HL-60/S4 treated with retinoic acid at 250 ng/mL for 4 days and 3 days (cell line): ENCODE data around the gene VSX2.
"Not testable (repeated sequence)": the region's sequence is repeated elsewhere in the genome, so short reads cannot be mapped to it uniquely, and the experiment has no call there.

Source experiments
- in situ Hi-C: fragments of 300-500 bp; cut with MboI; formaldehyde crosslinking; loops from 2 replicates; pipeline ENCODE4 v1.7.0; 2022; ENCODE audit warnings: low sequenced_read_pairs

The VSX2 gene

DNA sequence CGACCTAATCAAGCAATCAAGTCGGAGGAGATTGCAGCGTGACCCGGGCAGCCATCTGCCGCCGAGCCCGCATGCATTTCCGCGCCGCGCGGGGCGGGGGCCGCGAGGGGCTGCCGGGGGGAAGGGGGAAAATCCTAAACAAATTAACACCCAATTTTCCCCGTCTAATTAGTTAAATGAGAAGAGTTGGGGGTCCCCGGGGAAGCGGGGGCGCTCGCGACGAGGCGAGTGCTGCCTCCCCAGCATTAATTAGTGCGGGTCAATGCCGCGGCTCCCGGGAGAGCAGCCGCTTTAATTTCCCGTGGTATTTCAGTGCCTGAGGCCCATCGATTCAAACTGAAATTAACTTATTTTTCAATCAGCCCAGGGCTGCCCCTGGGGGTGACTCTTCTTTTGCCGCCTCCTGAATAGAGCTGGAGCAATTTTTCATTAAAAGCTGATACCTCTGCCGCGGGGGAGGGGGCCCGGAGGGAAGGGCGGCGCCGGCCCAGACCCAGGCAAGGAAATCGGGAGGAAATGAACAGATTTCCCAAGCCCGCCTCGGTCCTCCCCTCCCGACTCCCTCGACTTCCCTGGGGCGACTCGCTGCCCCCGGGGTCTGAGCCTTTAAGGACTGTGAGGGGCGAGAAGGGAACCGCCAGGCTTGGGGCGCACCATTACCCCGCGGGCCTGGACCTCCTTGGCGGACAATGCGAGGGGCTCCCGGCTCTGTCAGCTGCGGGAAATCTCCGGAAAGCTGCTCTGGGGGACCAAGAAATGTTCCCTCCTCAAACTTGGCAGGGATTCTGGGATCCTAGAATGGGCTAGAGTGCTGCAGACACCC is 18.9 kb downstream of the VSX2 start:
- in situ Hi-C loops = loop anchor here (10.0 kb wide), 1 partner anchor 143 kb away; no protein-coding TSS in a partner anchor

DNA sequence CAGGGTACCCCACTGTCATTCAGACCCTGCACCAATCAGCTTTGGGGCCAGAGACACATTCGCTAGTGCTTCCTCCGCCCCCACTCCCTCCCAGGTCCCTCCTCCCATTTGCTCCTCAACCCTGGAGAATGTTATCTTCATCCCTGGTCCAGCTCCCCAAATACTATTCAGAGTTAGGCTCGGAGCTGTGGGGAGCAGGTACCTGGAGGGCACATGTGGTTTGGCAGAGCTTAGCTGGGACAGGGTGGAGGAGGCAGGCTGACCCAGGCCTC is 19.5 kb downstream of the VSX2 start:
- in situ Hi-C loops = loop anchor here (10.0 kb wide), 1 partner anchor 144 kb away; no protein-coding TSS in a partner anchor

DNA sequence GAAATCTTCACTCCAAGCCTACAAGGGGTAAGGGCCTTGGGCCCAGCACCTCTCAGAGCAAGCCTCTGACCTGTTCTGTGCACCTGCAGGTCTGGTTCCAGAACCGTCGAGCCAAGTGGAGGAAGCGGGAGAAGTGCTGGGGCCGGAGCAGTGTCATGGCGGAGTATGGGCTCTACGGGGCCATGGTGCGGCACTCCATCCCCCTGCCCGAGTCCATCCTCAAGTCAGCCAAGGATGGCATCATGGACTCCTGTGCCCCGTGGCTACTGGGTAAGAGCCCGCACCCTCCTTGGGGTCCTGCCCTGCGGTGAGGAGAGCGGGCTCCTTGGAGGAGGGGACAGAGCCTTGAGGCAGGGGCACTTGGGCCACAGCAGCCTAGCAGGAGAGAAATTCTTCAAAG is 20.3 kb downstream of the VSX2 start:
- in situ Hi-C loops = loop anchor here (10.0 kb wide), 1 partner anchor 145 kb away; no protein-coding TSS in a partner anchor

DNA sequence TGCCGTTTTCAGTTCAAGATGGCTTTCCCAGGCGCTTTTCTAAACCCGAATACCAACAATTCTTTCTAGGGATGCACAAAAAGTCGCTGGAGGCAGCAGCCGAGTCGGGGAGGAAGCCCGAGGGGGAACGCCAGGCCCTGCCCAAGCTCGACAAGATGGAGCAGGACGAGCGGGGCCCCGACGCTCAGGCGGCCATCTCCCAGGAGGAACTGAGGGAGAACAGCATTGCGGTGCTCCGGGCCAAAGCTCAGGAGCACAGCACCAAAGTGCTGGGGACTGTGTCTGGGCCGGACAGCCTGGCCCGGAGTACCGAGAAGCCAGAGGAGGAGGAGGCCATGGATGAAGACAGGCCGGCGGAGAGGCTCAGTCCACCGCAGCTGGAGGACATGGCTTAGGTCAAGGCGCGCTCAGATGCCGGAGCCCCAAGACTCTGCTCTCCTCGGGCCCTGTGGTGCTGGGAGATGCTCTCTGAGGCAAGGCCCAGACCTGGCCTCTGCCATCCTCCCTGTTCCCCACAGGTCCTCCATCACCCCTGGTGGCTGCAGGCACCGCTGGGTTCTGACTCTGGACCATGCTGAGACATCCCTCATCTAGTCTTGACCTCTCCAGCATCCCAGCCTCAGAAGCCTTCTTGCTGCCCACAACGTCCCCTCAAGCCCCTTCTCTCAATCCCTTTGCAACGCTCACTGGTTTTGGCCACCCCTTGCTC is 21.4 kb downstream of the VSX2 start:
- in situ Hi-C loops = no loop called here

DNA sequence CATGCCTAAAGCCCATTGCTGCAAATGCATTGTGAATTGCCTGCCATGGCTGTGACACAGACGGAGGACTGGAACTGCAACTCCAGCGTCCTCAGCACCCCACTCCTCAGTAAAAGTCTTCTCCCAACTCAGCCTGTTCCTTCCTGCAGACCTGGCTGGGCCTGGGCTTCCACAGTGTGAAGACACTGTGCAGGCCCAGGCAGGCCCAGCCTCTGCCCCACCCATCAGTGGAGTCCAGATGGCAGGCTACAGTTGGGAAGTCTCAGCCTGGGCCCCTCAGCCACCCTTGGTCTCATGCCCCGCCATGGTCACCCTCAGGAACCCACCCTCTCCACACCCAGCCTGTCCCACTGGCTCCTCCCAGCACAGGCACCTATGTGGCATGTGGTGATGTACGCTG is 22.0 kb downstream of the VSX2 start:
- in situ Hi-C loops = no loop called here

DNA sequence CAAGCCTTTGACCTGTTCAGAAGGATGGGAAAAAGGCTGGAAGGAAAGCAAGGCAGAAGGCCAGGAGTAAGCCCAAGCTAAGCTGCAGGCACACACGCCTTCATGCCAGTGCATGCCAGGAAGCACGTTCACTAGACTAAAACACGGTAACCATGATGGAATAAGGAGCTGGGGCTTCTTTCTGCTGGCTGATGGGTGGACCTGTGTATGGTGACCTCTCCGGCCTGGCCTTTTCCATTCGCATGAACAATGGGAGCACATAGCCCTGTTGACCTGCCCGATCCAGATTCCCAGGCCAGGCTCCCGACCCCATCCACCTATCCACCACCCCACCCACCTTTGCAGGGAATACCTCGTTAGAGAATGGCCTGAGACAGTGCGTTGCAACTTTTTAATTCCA is 22.8 kb downstream of the VSX2 start:
- in situ Hi-C loops = no loop called here

DNA sequence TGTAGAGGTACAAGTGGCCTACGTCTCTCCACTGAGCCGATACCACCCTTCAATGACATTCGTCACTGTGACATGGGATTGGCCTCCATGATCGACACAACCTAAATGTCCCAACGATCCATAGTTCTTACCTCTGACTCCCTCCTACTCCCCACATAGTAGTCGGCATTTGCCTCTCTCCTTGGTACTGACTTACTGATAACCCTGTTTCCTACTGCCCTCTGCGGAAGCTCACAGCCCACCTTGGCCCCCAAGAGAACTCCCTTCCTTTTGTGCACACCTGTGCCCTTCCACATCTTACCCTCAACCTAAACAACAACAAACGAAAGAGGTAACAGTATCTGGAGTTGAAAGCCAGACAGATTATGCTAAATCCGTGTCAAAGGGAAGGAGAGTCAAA is 23.9 kb downstream of the VSX2 start:
- in situ Hi-C loops = no loop called here

DNA sequence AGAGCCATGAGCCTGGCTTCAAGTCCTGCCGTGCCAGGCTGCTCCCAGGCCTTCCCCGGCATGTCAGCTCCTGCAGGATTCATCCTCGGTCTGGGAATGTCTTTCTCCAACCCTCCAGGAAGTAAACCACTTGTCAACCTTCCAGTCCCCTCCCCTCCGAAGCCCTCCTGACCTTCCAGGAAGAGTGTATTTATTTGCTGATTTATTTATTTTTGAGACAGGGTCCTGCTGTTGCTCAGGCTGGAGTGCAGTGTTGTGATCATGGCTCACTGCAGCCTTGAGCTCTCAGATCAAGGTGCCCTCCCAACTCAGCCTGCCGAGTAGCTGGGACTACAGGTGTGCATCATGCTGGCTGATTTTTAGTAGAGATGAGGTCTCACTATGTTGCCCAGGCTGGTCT is 24.7 kb downstream of the VSX2 start:
- in situ Hi-C loops = no loop called here

DNA sequence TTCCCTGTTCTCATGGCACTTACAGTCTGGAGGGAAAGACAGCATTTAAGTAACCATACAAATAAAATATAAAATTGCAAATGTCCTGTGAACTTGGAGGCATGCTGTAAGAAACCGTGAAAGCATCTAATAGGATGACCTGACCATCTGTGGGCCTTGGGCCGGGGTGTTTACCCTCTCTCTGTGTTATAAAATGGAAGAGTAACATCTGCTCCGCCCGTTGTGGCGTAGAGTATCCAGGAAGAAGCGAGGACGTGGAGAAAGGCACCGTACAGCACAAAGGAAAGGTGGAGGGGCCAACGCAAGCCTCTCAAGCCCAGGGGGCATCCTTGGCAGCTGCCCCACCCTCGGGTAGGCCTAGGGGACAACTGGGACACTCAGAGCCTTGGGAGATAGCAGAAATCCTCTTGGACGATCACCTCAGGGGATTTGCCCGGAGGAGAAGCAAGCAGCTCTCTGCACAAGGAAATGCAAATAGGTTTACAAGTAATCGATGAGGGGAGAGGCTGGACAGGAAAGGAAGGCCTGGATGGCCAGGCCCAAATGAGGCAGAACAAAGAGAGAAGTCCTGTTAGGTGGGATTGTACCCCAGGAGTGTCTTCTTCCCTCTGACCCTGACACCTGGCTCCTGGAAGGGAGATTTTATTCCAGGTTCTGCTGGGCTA is 26.2 kb downstream of the VSX2 start:
- in situ Hi-C loops = no loop called here

DNA sequence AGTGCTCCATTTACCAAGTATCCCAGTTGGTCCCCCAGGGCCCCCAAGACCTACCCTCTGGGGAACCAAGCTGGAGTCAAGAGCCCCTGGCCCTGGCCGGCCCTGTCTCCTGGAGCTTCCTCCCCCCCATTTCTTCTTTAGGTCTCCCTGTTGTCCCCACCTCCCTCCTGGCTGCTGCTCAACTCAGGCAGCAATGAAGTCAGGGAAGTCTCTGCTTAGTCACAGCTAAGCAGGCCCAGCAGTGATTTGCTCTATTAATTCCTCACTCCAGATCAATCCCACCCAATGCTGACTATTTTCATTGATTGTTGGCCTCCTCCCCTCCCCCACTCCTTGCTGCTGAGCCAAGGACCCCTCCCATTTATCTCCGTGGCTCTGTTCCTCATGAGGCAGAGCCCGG is 28.3 kb downstream of the VSX2 start:
- in situ Hi-C loops = no loop called here

DNA sequence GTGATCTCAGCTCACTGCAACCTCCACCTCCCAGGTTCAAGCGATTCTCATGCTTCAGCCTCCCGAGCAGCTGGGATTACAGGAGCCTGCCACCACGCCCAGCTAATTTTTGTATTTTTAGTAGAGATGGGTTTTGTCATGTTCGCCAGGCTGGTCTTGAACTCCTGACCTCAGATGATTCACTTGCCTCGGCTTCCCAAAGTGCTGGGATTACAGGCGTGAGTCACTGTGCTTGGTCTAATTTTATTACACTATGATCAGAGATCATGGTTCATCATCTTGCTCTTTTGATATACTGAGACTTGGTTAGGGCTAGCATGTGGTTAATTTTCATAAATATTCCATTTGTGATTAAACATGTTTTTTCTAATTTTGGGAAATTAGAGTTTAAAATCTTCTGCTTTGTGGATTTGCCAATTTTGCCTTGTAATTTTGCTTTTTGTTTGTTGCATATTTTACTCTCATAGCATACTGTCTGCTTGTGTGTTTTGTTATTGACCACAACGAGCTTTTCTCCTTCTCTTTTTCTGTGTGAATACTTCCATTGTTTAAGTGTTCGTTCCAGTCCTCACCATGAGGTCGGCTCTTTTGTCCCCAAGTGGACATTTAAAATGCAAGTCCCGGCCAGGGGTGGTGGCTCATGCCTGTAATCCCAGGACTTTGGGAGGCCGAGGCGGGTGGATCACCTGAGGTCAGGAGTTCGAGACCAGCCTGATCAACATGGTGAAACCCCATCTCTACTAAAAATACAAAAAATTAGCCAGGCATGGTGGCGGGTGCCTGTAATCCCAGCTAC is 31.3 kb downstream of the VSX2 start:
- in situ Hi-C loops = not testable (repeated sequence)

DNA sequence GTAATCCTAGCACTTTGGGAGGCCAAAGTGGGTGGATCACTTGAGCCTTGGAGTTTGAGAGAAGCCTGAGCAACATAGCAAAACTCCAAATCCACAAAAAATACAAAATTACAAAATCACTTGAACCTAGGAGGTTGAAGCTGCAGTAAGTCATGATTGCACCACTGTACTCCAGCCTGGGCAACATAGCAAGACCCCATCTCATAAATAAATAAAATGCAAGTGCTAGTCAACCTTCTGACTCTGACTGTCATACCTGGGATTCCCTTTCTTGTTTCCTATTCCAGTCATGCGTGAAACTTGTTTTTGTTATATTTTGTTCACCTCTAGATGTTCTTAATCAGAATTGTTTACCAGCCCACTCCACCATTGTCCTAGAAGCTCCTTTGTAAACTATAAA is 32.1 kb downstream of the VSX2 start:
- in situ Hi-C loops = no loop called here

DNA sequence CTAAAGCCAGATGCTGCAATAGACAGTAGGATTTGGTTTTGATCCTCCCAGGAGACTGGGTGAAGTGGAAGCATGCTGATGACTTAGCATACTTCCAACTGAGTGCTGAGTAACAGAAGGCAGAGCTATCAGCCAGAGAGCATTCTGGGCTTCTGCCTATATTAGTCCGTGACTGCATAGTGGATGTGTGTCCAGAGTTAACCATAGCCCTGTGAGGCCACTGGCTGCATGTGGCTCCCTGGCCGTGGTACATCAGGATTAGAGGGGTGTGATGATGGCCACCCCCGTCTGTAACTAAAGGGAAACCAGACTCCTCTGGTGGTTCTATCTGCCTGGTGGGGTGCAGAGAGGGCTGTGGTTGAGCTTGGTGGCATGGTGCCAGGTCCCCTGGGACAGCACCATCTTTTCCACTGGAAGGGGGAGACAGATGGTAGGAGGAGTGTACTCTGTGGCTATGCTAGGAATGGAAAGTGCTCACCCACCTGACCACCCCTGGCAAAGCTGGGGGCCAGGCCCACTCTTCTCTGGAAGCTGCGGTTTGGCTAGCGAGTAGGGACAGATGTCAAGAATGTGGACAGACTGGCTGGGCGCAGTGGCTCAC is 36.1 kb downstream of the VSX2 start:
- in situ Hi-C loops = no loop called here

DNA sequence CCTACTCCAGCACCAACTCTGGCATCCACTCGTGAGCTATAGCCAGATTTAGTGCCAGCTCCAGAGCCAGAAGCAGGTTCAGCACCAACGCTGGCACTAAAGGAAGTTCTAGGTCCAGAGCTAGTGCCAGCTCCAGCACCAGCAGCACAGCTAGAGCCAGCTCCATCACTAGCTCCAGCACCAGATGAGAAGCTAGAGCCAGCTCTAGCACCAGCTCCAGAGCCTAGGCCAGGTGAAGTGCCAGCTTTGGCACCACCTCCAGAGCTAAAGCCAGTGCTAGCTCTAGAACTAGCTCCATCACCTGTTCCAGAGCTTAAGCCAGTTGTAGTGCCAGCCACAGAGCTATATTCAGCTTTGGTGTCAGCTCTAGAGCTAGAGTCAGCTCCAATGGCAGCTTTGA is 38.8 kb downstream of the VSX2 start:
- in situ Hi-C loops = no loop called here

DNA sequence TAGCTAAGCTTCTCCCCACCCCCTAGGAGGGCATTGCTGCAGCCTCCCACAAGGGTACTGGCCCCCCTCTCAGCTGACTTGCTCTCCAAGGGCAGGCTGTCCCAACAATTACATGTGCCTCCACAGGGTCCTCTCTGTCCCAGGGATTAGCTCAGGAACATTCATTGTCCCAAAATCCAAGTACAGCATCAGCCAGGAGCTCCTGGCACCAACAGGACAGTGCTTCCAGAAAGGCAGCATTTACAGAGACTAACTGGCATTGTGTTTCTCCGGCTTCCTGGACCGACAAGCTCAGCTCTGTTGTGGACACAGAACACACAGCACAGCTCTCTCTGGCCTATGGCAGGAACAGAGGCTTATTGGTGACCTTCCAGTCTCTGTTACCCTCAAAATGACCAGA is 41.8 kb downstream of the VSX2 start:
- in situ Hi-C loops = no loop called here

DNA sequence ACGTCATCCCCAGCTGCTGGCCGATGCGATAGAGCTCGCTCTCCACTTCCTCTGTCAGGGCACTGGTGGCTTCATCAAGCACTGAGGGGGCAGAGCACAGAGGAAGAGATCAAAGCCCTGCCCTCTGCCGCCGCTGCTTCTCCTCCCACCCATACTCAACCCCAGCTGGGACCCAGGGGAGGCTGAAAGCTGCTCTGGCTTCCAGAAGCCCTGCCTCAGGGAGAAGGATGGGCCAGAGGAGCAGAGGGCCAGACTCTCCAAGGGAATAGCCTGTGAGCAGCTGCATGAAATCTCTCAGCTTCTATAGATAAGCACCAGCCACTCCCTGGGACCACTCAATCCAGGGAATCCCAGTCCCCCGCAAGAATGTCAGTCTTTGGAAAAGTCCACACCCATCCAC is 47.5 kb downstream of the VSX2 start:
- in situ Hi-C loops = no loop called here

DNA sequence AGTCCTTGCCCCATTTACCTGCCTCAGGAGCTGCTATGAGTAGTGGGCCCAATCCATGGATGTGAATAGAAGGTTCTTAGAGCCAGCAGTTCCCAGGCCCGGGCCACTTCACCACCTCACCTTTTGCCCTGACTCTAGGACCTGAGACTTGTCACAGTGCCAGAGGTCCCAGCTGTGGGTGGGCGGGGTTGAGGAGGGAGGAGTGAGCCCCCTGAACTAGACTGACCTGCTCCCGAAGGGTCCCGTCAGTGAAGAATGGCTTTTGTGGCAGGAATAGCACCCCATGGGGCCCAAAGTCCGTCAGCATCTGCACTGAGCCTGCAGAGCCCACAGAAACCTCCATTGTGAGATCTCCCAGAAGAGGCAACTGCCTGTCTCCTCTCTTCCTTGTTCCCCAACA is 50.6 kb downstream of the VSX2 start:
- in situ Hi-C loops = no loop called here

DNA sequence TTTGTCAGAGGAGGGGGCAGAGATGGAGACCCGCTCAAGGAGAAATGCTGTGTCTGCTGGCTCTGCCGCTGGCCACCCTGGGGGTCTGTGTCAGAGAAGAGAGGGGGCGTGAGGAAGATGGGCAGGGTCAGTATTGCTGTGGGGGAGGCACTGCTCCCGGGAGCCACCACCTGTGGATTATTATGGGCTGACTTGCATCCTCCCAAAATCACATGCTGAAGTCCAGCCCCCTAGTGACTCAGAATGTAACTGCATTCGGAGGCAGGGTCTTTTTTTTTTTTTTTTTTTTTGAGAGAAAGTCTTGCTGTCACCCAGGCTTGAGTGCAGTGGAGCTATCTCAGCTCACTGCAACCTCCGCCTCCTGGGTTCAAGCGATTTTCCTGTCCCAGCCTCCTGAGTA is 51.2 kb downstream of the VSX2 start:
- in situ Hi-C loops = no loop called here

DNA sequence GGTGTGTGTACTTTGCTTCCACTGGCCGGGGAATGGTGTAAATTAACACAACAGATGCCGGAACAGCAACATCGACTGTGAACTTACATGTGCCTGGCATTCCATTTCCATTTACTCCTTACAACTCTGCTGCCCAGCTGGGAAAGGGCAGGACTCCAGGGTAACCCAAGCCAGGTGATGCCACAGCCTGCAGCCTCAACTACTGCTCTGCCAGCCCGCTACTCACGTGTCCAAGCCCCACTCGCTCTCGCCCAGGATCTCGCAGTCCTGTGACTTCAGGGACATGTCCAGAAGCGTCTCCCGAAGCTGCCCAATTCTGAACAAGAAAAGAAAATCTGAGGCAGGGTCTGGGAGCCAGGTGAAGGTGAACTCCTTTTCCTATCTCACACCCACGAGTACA is 52.8 kb downstream of the VSX2 start:
- in situ Hi-C loops = no loop called here

DNA sequence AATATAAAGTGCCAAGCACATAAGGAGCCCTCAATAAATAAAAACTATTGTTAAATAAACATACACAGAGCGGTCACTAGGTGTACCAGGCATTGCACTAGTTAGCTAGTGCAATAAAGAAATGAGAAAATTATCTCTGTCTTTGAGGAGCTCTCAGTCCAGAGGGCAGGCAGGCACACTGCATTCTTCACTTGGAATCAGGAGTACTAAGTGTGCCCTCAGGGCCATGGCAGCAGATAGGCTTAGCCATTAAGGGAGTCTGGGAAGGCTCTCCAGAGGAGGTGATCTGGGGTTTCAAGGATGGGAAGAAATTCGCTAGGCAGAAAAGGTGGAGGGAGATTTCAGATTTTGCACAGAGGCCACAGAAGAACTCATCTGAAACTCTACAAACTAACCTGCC is 54.4 kb downstream of the VSX2 start:
- in situ Hi-C loops = no loop called here

DNA sequence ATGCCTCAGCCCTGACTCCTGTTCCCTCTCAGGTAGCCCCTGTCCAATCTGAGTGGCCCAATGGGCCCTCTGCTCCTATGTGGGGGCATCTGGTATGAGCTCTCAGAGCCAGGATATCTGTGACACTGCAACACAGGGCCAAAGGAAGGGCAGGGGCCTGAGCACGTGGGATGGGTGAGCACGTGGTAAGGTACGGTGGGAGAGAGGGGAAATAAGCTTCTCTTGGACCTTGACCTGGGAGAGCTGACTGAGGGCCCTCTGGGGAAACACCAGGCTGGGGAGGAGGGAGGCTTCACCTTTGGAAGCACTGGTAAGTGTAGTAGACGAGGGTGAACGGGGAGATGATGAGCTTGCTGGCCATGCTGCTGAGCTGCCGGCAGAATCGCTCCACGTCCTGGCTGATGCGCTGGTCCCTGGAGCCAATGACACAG is 56.8 kb downstream of the VSX2 start:
- in situ Hi-C loops = no loop called here
